HCT116 (cell line): Measurements from ENCODE around the gene KLC4. TPM values are rescaled to one million over a fixed set of nuclear protein-coding genes. Genes with fewer than 3 reads are reported as not detected.
A peak's percentile ranks its signal among the peaks of the same experiment; 100 is the strongest.

Experiments
- ATAC-seq: fragments of 200-7000 bp; cut with Tn5 transposase; 2 replicates; pipeline ENCODE4 v1.9.1; 2020; ENCODE audit warnings: mild to moderate bottlenecking, moderate library complexity
- BruUV-seq: library from RNA; stranded (reverse); fragments of 400-500 nt; replicated peaks from 2 replicates; lab custom pipeline; 2021; lab: Mats Ljungman, UMichigan
- CTCF ChIA-PET: fragments of 300-600 bp; sonication (Branson Sonifier 250); formaldehyde crosslinking; loops from one replicate; lab custom pipeline; 2021; ENCODE audit warnings: antibody characterized with exemption; lab: Charles Lee
- POLR2A ChIA-PET: fragments of 300-600, 350-600 bp; sonication (Branson Sonifier 250); formaldehyde crosslinking; loops from one replicate; lab custom pipeline; 2021; ENCODE audit warnings: antibody characterized with exemption; lab: Charles Lee
- RAD21 ChIA-PET, 2 experiments: fragments of 300-600 bp; sonication (Branson Sonifier 250); formaldehyde crosslinking; loops; one replicate each; lab custom pipeline; 2023; ENCODE audit warnings: low total read pairs in 2 of 2; ENCODE audit not compliant: uncharacterized antibody in 2 of 2, unreplicated experiment in 2 of 2, low non-redundant PET in 1 of 2; lab: Charles Lee
- DNase-seq: peaks from one replicate; pipeline ENCODE4 v3.0.0-alpha.2; 2010; ENCODE audit warnings: low read depth, low spot score
- H2AFZ ChIP-seq: fragments of 200-600 bp; shearing (Covaris generic), sonication (generic); 2 replicates; pipeline ENCODE4 v1.6.1; 2017; ENCODE audit warnings: low read depth, mixed run types, mixed read lengths, antibody characterized with exemption, low read length; ENCODE audit not compliant: poor library complexity, severe bottlenecking
- H3K27ac ChIP-seq: 2 replicates; pipeline ENCODE4 v1.5.1; 2012; ENCODE audit warnings: low read depth, low read length
- H3K27me3 ChIP-seq: fragments of 200-600 bp; sonication (generic); 2 replicates; pipeline ENCODE4 v1.6.1; 2016; ENCODE audit warnings: mixed run types, low read length, mixed read lengths; ENCODE audit not compliant: insufficient read depth
- H3K36me3 ChIP-seq, 2 experiments: fragments of 200-500 bp in 1 of 2; fragments of 200-600 bp in 1 of 2; sonication (Bioruptor generic) in 1 of 2; sonication (generic) in 1 of 2; 2 replicates each; pipeline versions ENCODE4 v1.5.1 to v1.6.1; 2014 to 2016; ENCODE audit warnings: low read length in 2 of 2, inconsistent platforms in 1 of 2, mixed read lengths in 1 of 2, mixed run types in 1 of 2; ENCODE audit not compliant: insufficient read depth in 2 of 2, control insufficient read depth in 1 of 2
- H3K4me1 ChIP-seq, 2 experiments: fragments of 200-600 bp in 1 of 2; sonication (generic) in 1 of 2; 2 replicates each; pipeline versions ENCODE4 v1.5.1 to v1.6.1; 2012 to 2017; ENCODE audit warnings: low read length in 2 of 2, inconsistent platforms in 1 of 2, mild to moderate bottlenecking in 1 of 2, mixed read lengths in 1 of 2, mixed run types in 1 of 2, moderate library complexity in 1 of 2; ENCODE audit not compliant: insufficient read depth in 2 of 2, control insufficient read depth in 1 of 2
- H3K4me2 ChIP-seq: fragments of 200-600 bp; sonication (generic); 2 replicates; pipeline ENCODE4 v1.6.1; 2017; ENCODE audit warnings: mixed run types, low read length, mixed read lengths
- H3K4me3 ChIP-seq, 2 experiments: fragments of 200-600 bp in 1 of 2; sonication (generic) in 1 of 2; replicated peaks in 1 of 2; 2 replicates each; pipeline ENCODE4 v1.5.1; 2011 to 2016; ENCODE audit warnings: low read length in 2 of 2, control low read depth in 1 of 2, low read depth in 1 of 2, mild to moderate bottlenecking in 1 of 2, mixed read lengths in 1 of 2, mixed run types in 1 of 2
- H3K79me2 ChIP-seq: fragments of 200-600 bp; sonication (generic); 2 replicates; pipeline ENCODE4 v1.6.1; 2017; ENCODE audit warnings: mild to moderate bottlenecking, mixed run types, low read length, moderate library complexity, mixed read lengths; ENCODE audit not compliant: insufficient read depth
- H3K9ac ChIP-seq: fragments of 200-600 bp; sonication (generic); 2 replicates; pipeline ENCODE4 v1.6.1; 2016; ENCODE audit warnings: low read length, mixed read lengths
- H3K9me2 ChIP-seq: fragments of 200-600 bp; sonication (generic), shearing (Covaris generic); 2 replicates; pipeline ENCODE4 v1.6.1; 2017; ENCODE audit warnings: mixed run types, mild to moderate bottlenecking, moderate library complexity; ENCODE audit not compliant: insufficient read depth
- H3K9me3 ChIP-seq, 2 experiments: fragments of 200-500 bp in 1 of 2; fragments of 200-600 bp in 1 of 2; sonication (Bioruptor generic) in 1 of 2; sonication (generic) in 1 of 2; 2 replicates each; pipeline ENCODE4 v1.6.1; 2014 to 2017; ENCODE audit warnings: low read length in 2 of 2, mixed read lengths in 2 of 2, inconsistent platforms in 1 of 2, low read depth in 1 of 2, mild to moderate bottlenecking in 1 of 2, mixed run types in 1 of 2, moderate library complexity in 1 of 2; ENCODE audit not compliant: control insufficient read depth in 1 of 2, insufficient read depth in 1 of 2
- H4K20me1 ChIP-seq: fragments of 200-600 bp; sonication (generic), shearing (Covaris generic); 2 replicates; pipeline ENCODE4 v1.6.1; 2017; ENCODE audit warnings: mixed run types, mild to moderate bottlenecking, moderate library complexity; ENCODE audit not compliant: insufficient read depth
- ELF1 ChIP-seq: IDR thresholded peaks from 2 replicates; pipeline ENCODE4 v1.6.1; 2012; ENCODE audit warnings: low read depth, borderline replicate concordance
- POLR2A ChIP-seq: IDR thresholded peaks from 2 replicates; pipeline ENCODE4 v1.7.0; 2011; ENCODE audit warnings: borderline replicate concordance; ENCODE audit not compliant: insufficient read depth, insufficient read length; ENCODE audit errors: extremely low read depth
- POLR2AphosphoS5 ChIP-seq: IDR thresholded peaks from 2 replicates; pipeline ENCODE4 v1.6.1; 2011; ENCODE audit warnings: mild to moderate bottlenecking, low read depth, low read length, moderate library complexity
- TCF7L2 ChIP-seq: IDR thresholded peaks from 2 replicates; pipeline ENCODE4 v1.7.0; 2011; ENCODE audit warnings: borderline replicate concordance, inconsistent platforms; ENCODE audit not compliant: insufficient read depth, insufficient read length; ENCODE audit errors: extremely low read depth
- YY1 ChIP-seq: IDR thresholded peaks from 2 replicates; pipeline ENCODE4 v1.6.1; 2011; ENCODE audit warnings: low read length, low read depth, moderate library complexity, mild to moderate bottlenecking; ENCODE audit not compliant: insufficient replicate concordance; ENCODE audit errors: extremely low read depth
- ZFX ChIP-seq: fragments of 450-650 bp; IDR thresholded peaks from 2 replicates; pipeline ENCODE4 v1.6.1; 2017
- intact Hi-C: fragments of 100-400 bp; cut with micrococcal nuclease; formaldehyde crosslinking; loops from 2 replicates; pipeline ENCODE4 v1.10.0; 2022
- total RNA-seq: library from RNA; stranded (reverse); gene quantifications from one replicate; pipeline ENCODE4 v1.2.1, GENCODE V29; 2021; ENCODE audit not compliant: unreplicated experiment
- TF ChIP-seq, protein P1 (sequence below): IDR thresholded peaks from 2 replicates; pipeline ENCODE4 v1.6.1; 2012; ENCODE audit warnings: low read depth

The KLC4 gene
- total RNA-seq, 1 experiment from 2014 or later = 16.2 TPM

- TF ChIP-seq, protein P1, sequence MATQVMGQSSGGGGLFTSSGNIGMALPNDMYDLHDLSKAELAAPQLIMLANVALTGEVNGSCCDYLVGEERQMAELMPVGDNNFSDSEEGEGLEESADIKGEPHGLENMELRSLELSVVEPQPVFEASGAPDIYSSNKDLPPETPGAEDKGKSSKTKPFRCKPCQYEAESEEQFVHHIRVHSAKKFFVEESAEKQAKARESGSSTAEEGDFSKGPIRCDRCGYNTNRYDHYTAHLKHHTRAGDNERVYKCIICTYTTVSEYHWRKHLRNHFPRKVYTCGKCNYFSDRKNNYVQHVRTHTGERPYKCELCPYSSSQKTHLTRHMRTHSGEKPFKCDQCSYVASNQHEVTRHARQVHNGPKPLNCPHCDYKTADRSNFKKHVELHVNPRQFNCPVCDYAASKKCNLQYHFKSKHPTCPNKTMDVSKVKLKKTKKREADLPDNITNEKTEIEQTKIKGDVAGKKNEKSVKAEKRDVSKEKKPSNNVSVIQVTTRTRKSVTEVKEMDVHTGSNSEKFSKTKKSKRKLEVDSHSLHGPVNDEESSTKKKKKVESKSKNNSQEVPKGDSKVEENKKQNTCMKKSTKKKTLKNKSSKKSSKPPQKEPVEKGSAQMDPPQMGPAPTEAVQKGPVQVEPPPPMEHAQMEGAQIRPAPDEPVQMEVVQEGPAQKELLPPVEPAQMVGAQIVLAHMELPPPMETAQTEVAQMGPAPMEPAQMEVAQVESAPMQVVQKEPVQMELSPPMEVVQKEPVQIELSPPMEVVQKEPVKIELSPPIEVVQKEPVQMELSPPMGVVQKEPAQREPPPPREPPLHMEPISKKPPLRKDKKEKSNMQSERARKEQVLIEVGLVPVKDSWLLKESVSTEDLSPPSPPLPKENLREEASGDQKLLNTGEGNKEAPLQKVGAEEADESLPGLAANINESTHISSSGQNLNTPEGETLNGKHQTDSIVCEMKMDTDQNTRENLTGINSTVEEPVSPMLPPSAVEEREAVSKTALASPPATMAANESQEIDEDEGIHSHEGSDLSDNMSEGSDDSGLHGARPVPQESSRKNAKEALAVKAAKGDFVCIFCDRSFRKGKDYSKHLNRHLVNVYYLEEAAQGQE = no peak
- no peak for TF ChIP-seq ELF1
These were observed 38.6 kb upstream of the KLC4 start (continued) for GRCh38 chr6:43020847-43021246.

DNA sequence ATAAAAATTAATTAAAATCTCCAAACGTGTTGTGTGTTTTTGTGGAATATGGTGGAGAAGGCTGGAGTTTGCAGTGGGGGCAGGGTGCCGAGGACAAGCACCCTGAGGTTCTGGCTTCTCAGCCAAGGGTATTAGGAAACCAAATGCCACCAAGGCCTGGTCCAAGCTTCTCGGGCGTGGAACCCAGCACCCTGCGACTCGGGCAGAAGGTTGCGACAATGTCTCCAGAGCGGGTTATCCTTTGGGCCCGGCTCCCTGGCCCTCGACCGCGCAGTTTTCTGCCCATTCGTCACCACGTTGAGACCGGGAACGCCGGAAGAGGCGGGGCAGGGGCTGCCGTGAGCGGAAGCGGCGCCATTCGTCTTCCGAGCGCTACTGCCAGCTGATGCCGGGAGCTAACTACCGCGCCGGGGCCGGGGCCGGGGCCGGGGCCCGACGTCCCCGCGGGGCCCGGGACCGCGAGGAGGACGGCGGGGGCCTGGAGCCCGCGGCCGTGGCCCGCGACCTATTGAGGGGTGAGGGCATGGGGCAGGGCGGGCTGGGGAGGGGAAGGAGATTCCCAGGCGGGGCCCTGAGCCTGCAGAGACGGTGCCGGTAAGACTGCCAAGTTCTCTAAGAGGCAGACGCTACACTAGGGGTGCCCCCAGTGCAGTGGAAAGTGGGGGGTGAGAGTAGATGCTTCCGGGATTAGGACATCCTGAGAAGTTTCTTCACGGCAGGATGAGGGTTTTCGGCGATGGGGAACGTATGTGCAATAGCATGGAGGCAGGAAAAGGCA is 38.0 kb upstream of the KLC4 start, which contains the start of gene RRP36:
Gene RRP36 (plus strand): TSS at position 354 of the 778 bp plus-strand sequence. CDS start 32 bp downstream, at position 386.
- RAD21 ChIA-PET = interaction anchor here (0.7 to 1.3 kb wide), 2 partner anchors 7 to 1287 kb away, joined by 3 read pairs; partner anchors contain the start of genes KLHDC3 (in 1 of the 2) and MEA1 (in 1 of the 2)
- H3K9me3 ChIP-seq = no peaks in the 10 kb centered on the region
- CTCF ChIA-PET = interaction anchor here (0.8 kb wide), 1 partner anchor 122 kb away, joined by 3 read pairs; no protein-coding TSS in a partner anchor
- DNase-seq (no peak), ATAC-seq (peak; percentile 90)
- no peaks in the 10 kb centered on the region for H4K20me1 ChIP-seq
- peaks cover 20 to 22% of the 10 kb centered on the region in 2 experiments for H3K36me3 ChIP-seq
- peak within 1 kb of the TSS; percentile 80 for H3K27ac ChIP-seq
- intact Hi-C loops = no loop called here
- no peaks in the 10 kb centered on the region for H3K27me3 ChIP-seq
- peak within 1 kb of the TSS; percentile 94 for H3K4me2 ChIP-seq
- H3K4me3 ChIP-seq = peak within 1 kb of the TSS; percentile 75 to 96
- TF ChIP-seq POLR2AphosphoS5 (peak; percentile 83), TCF7L2 (no peak), POLR2A (peak; percentile 56), ZFX (peak; percentile 67), YY1 (peak; percentile 87)
- H3K4me1 ChIP-seq = peaks cover 9 to 20% of the 10 kb centered on the region in 2 experiments
- no peaks in the 10 kb centered on the region for H3K9me2 ChIP-seq
- H3K9ac ChIP-seq = peak within 1 kb of the TSS; percentile 93
- POLR2A ChIA-PET = interaction anchor here (0.6 to 2.2 kb wide), 5 partner anchors 12 to 122 kb away, joined by 3 to 7 read pairs (median 4); partner anchors contain the start of genes CNPY3 and PEX6
- no TSS peak for BruUV-seq
- H3K79me2 ChIP-seq = peaks cover 55% of the 10 kb centered on the region
- no peak within 1 kb of the TSS for H2AFZ ChIP-seq
